Stimulated activated CD8-positive, alpha-beta memory T cell treated with anti-CD3 and anti-CD28 coated beads, Interleukin-15, amount 100 ng/mL, for 4 hours (primary cell): ENCODE measurements around the gene TBC1D7.

ENCODE experiments used
- DNase-seq, 2 donors: peaks; one replicate each; pipeline ENCODE4 v3.0.0-alpha.2; 2020; ENCODE audit warnings: low read depth in 2 of 2

TBC1D7 gene

DNA sequence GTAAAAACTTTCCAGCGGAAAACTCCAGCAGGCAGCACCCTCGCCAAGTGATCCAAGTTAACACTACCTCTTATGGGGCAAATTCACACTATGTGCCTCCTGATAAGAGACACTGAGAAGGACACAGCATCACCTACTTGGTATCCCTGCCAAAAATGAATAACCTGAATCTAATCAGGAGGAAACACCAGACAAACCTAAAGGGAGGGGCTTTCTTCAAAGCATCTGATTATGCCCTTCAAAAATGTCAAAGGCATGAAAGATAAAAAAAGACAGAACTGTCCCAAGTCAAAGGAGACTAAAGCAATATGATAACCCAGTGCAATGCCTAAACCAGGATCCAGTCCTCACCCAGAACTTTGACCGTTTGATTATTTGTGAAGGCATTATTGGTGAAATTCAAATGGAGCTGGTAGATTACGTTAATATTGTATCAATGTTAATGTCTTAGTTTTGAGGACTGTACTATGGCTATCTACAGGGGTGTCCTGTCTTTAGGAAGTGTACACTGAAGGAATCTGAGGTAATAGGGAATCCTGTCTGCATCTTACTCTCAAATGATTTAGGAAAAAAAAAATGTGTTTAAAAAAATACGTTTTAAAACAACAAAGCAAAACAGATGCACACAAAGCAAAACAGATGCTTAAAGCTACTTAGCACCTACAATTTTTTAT is 8.3 kb downstream of the TBC1D7 start:
- no peak for DNase-seq

- no peak for DNase-seq
Measured at GRCh38 chr6:13318821-13319220, 9.5 kb downstream of the TBC1D7 start.

DNA sequence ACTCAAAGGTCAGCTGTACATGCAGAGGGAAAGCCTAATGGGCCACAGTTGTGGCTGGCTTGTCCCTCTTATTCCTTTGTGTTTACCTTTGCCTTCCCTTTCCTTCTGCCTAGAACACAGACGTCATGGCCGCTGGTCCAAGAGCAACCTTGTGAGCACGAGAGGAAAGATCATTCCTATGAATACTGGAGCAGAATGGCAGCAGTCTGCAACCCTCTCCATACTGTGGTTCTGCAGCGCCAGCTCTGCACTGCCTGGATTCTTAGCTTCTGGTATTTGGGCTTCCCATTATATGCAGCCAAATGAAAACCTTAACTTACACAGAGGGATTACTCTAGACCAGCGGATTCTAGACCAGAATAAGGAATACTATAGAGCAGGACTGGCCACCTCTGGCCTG is 12.4 kb downstream of the TBC1D7 start:
- DNase-seq, result no peak

DNA sequence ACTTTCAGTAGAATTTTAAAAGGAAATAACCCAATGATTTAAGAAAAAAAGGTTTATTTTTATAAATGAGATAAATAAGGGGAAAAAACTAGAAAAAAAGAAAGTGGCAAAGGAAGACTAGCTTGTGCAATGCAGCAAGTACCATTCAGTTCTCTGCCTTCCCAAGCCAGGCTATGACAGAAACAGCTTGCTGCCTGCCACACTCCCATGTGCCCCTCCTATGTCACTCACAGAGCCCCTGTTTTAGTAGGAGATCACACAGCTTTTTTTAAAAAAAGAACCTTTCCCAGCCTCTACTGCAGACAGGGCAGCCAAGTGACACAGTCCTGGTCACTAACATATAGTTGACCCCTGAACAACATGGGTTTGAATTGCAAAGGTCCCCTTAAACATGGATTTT is 13.5 kb downstream of the TBC1D7 start:
- no peak for DNase-seq

DNA sequence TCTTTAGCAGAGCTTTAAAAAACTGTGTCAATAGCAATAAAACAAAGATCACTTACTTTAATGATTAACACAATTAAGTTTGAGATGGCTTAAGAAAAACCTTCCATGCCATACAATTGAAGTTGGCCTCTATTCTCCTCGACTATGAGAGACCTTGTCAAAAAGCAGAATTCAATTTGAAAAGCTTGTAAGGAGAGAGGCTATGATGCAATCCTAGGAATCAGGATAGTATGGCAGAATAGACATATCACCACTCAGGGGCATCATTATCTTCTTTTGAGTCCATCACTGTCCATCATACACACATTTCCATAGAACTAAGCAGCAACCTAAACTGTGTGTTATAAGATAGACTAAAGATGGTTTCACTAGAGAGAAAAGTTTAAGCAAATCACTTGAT is 17.2 kb downstream of the TBC1D7 start:
- DNase-seq, result no peak

GRCh38 chr6:13308332-13308731 is 20.0 kb downstream of the TBC1D7 start:
- no peak for DNase-seq

GRCh38 chr6:13307508-13307995 is 20.8 kb downstream of the TBC1D7 start:
- no peak for DNase-seq

DNA sequence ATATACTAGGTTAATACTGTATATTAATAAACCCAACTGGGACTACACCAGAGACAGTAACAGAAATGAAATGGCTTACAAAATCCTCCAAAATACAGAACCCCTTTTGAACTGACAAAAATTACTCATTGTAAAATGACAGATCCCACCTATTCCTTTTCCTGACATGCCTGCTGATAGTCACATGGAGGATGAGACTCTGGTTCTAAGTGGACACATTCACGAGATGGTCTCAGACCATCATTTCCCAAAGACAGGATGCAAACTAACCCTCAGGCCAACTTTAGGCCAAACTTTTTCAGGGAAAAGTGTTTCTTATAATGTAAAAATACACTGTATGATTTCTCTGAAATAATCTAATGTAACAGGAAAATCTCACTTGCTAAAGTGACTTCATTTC is 22.5 kb downstream of the TBC1D7 start:
- DNase-seq, result no peak

DNA sequence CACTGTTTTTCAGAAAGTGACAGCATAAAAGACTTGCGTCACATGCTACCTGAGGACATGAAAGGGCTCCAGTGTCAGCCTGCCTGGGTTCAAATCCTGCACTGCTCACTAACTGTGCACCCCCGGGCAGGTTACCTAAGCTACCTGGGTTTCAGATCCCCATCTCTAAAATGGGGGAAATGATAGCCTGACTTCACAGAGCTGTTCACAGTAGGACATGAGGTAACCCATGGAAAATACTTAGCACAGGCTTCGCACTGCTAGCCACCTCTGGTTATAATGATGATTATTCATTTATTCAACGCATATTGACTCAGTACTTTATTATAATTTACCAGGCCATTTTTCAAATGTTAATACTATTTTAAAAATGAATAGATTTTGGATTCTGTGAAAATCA is 23.0 kb downstream of the TBC1D7 start:
- DNase-seq, result no peak

GRCh38 chr6:13304580-13305260 is 23.6 kb downstream of the TBC1D7 start:
- DNase-seq, result no peak

GRCh38 chr6:13304101-13304500 is 24.2 kb downstream of the TBC1D7 start:
- no peak for DNase-seq

GRCh38 chr6:13303668-13304017 is 24.7 kb downstream of the TBC1D7 start:
- DNase-seq, result no peak

DNA sequence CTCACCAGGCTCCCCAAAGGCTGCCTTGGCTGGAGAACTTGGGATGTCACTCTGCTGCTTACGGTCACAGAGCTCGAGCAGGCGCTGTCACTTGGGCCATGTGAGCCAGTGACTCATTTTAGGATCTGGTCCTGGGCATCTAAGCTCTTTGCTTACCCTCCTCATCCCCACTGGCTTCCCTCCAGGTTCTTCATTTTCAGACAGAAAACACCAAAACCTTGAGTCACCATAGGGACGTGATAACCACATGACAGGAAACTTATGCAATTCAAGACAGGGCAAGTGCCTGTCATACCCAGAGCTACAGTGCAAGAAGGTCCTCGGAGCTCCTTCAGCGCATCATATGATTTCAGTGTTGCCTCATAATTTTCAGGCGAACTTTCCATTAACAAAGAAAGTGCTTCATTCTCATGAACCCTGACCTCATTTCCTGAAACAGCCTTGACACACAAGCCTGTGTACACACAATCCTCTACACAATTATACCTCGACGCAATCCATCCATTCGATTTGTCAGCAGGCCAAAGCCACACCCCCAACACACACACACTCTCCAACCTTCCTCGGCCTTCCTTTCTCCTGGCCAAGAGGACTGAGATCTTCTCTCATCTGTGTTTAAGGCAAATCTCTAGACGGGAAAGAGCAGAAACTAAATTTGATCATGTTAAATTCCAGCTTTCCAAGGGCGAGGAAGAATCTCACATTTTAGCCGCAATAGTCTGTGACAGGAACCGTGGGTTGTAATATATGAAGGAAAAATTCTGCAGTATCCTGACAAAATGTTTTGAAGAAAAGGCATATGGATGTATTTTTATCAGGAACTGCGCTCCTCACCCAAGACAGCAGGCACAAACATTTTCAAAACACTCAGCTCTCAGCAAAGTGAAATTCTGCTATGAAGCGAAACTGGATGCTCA is 25.3 kb downstream of the TBC1D7 start:
- DNase-seq, result peak; percentile 5 to 21

GRCh38 chr6:13302291-13302690 is 26.0 kb downstream of the TBC1D7 start:
- DNase-seq, result no peak

- no peak for DNase-seq
Measured at GRCh38 chr6:13300643-13301590, 27.4 kb downstream of the TBC1D7 start.

- DNase-seq, result no peak
Measured at GRCh38 chr6:13299918-13300317, 28.4 kb downstream of the TBC1D7 start.

GRCh38 chr6:13299403-13299821 is 28.9 kb downstream of the TBC1D7 start:
- no peak for DNase-seq

GRCh38 chr6:13298446-13298845 is 29.9 kb downstream of the TBC1D7 start:
- no peak for DNase-seq

GRCh38 chr6:13297391-13297790 is 30.9 kb downstream of the TBC1D7 start:
- no peak for DNase-seq

DNA sequence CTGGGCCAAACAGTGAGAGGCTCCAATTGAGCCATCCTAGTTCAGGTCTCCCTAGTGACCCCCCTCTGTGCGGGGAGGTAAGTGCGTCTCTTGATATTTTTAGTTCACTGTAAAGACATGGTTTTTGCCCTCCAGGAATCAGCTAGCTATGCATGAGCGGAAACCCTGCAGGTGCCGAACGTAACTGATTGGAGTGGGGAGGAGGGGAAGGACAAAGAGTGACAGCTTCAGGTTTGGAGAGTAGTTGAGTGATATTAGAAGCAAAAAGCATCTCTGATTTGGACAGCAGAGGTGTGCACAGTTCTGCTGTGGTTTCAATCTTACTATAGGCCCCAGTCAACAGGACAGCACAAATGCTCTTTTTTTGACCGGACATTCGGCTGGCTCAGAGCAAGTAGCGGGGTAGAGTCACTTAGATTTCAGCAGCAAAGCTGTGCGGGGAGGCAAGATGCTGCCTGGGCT is 31.8 kb downstream of the TBC1D7 start:
- no peak for DNase-seq

- DNase-seq, result no peak
Measured at GRCh38 chr6:13295576-13295975, 32.8 kb downstream of the TBC1D7 start.
